GM12872 (cell line): ENCODE data around the gene ACOT9.

ENCODE experiments used
- CTCF ChIP-seq: IDR thresholded peaks from 3 replicates; pipeline ENCODE4 v1.5.1; 2011; ENCODE audit warnings: low read depth, mild to moderate bottlenecking, low read length, moderate library complexity; ENCODE audit not compliant: insufficient read depth

The ACOT9 gene

DNA sequence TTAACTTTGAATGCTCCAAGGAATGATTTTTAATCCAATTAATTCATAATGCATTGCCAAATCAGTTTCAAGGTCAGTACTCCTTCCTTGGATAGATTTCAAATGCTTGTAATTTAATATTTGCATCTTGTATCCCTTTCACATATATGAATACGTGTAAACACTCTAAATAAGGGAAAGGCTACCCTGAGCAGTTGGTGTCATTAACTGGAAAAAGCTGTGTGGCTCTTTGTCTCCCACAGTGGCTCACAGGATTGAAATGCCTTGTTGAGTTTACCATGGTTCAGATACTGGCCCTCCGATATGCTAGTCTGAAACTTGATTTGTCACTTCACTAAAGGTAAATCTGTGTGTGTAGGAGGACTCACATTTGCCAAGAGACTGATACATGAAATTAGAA, 16.7 kb upstream of the ACOT9 start:
- no peak for TF ChIP-seq CTCF

DNA sequence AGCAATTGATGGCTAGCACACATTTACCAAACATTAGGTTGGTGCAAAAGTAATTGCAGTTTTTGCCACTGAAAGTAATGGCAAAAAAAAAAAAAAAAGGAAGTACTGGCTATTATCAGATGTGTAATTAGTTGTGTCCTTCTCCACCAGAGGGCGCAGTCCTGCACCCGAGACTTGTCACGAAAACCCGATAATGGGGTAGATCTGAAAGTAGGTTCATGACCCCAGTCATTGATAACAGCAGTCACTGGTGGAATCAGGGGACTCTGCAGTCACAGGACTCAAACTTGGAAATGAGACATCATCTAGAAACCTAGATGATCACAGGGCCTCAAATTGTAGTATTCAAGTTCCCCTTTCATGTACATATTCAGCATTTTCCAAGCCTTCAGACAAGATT, 13.1 kb upstream of the ACOT9 start:
- TF ChIP-seq CTCF = peak; percentile 54; the same call in 2 of the 3 replicates

- TF ChIP-seq CTCF = no peak
Measured at GRCh38 chrX:23754664-23755063, 11.6 kb upstream of the ACOT9 start.

- TF ChIP-seq CTCF = no peak
Measured at GRCh38 chrX:23752740-23753415, 9.8 kb upstream of the ACOT9 start.

GRCh38 chrX:23749576-23749975, 6.5 kb upstream of the ACOT9 start:
- no peak for TF ChIP-seq CTCF

- no peak for TF ChIP-seq CTCF
Measured at GRCh38 chrX:23749129-23749528, 6.1 kb upstream of the ACOT9 start.

DNA sequence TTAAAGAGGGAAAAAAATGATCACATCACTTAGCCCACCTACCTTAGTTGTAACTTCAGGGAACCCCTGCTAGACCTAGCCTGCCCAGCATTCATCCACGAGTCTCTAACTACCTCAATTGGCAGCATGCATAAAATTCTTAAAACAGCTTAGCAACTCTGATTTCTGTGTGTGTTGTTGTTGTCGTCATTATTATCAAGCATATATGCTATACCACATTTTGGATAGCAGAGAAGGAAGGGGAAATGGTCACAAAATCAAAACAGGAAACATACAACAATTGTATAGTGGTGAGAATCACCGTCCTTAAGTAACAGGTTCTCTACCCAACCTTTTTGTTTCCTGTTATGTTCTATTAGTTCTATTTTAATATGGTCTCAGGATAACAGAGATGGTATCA, 2.7 kb upstream of the ACOT9 start:
- no peak for TF ChIP-seq CTCF
